Neural progenitor cell (in vitro differentiated cells): ENCODE data around the gene SPRY4.

Experiments
- CTCF ChIP-seq: fragments of 200-600 bp; sonication (generic); IDR thresholded peaks from 2 replicates; pipeline ENCODE4 v1.5.1; 2017; ENCODE audit warnings: antibody characterized with exemption, mild to moderate bottlenecking
- EZH2 ChIP-seq: fragments of 200-600 bp; sonication (generic); IDR thresholded peaks from 2 replicates; pipeline ENCODE4 v1.6.1; 2017; ENCODE audit warnings: antibody characterized with exemption, mild to moderate bottlenecking, moderate library complexity

DNA sequence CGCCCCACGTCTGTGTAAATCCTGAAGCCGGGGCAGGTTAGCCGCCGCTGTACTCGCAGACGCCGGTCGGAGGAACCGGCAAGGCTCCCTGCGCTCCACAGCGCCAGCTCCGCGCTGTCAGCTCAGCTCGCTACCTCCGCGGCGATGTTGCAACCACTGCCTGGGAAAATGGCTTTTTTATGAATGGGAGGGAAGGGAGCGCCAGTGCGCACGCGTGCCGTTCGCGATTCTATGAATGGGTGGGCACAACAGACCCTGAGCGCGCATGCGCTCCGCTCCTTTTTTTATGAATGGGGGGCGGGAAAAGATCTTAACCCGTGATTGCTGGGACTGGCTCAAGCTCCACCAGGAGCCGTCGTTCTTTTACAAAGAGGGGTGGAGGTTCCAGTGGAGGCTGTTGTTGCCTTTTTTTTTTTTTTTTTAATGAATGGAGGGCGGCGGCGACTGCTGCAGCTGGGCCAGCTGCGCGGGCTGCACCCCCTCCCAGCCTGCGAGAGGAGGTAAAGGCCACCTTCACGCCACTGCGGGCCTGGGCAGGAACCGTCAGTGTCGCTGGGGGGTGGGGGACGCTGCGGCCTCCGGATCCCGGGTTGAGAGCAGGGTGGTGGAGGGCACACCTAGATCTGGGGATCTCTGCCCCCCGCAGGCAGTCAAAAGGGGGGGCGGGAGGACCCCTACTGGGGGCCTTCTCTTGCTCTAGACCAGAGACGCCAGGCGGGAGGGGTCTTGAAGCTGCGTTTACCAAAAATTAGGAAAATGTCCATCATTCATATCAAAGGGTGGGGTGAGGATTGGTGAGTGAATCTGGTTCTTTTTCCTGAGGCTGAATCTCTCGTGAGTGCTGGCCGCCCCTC is at the start of gene SPRY4:
- no peak for TF ChIP-seq CTCF
- TF ChIP-seq EZH2, result no peak
